Skeletal muscle cell (primary cell): Measurements from ENCODE around the gene EOGT.

Experiments
- DNase-seq: peaks from one replicate; pipeline ENCODE4 v3.0.0-alpha.2; 2010; ENCODE audit warnings: low read depth
- H3K4me3 ChIP-seq: 2 replicates; pipeline ENCODE4 v1.5.1; 2011; ENCODE audit warnings: low read depth, mild to moderate bottlenecking, control low read depth, low read length, moderate library complexity

Gene EOGT

GRCh38 chr3:69013253-69014021 lies at the start of gene EOGT:
Gene EOGT, minus strand, starts transcription at chr3:69013684. Its CDS starts 3,838 bp downstream, at chr3:69009846.
- peak; percentile 59 for DNase-seq
- H3K4me3 ChIP-seq, result peak within 1 kb of the TSS; percentile 65

GRCh38 chr3:69059688-69060087 lies 46.2 kb upstream of the EOGT start:
- no peak for DNase-seq
- H3K4me3 ChIP-seq, result no peak overlapping the region

- no peak overlapping the region for H3K4me3 ChIP-seq
- DNase-seq, result no peak
These were observed 45.4 kb upstream of the EOGT start for GRCh38 chr3:69058947-69059224.

- DNase-seq, result no peak
- no peak overlapping the region for H3K4me3 ChIP-seq
These were observed 44.9 kb upstream of the EOGT start for GRCh38 chr3:69058180-69058946.

- peak overlapping the region; percentile 87 for H3K4me3 ChIP-seq
- DNase-seq, result no peak
These were observed 39.0 kb upstream of the EOGT start for GRCh38 chr3:69052472-69052898.

GRCh38 chr3:69051756-69052471 lies 38.4 kb upstream of the EOGT start, which contains the start of gene TMF1:
Gene TMF1, minus strand, starts transcription at chr3:69052333. Its CDS starts 247 bp downstream, at chr3:69052086.
- peak within 1 kb of the TSS; percentile 87 for H3K4me3 ChIP-seq
- peak; percentile 97 for DNase-seq

GRCh38 chr3:69048990-69049389 lies 35.5 kb upstream of the EOGT start:
- no peak overlapping the region for H3K4me3 ChIP-seq
- no peak for DNase-seq

- no peak overlapping the region for H3K4me3 ChIP-seq
- DNase-seq, result no peak
These were observed 31.1 kb upstream of the EOGT start for GRCh38 chr3:69044608-69045007.

- peak; percentile 65 for DNase-seq
- no peak overlapping the region for H3K4me3 ChIP-seq
These were observed 20.0 kb upstream of the EOGT start for GRCh38 chr3:69033470-69033869.

GRCh38 chr3:69032737-69033136 lies 19.3 kb upstream of the EOGT start:
- H3K4me3 ChIP-seq, result no peak overlapping the region
- no peak for DNase-seq

- no peak for DNase-seq
- H3K4me3 ChIP-seq, result no peak overlapping the region
These were observed 18.7 kb upstream of the EOGT start for GRCh38 chr3:69032142-69032541.

- H3K4me3 ChIP-seq, result no peak overlapping the region
- DNase-seq, result no peak
These were observed 18.2 kb upstream of the EOGT start for GRCh38 chr3:69031635-69032034.

- DNase-seq, result no peak
- H3K4me3 ChIP-seq, result no peak overlapping the region
These were observed 7.4 kb upstream of the EOGT start for GRCh38 chr3:69020857-69021256.

GRCh38 chr3:69020424-69020823 lies 6.9 kb upstream of the EOGT start:
- DNase-seq, result no peak
- no peak overlapping the region for H3K4me3 ChIP-seq

- DNase-seq, result no peak
- no peak overlapping the region for H3K4me3 ChIP-seq
These were observed 3.4 kb upstream of the EOGT start for GRCh38 chr3:69016901-69017300.

GRCh38 chr3:69016102-69016501 lies 2.6 kb upstream of the EOGT start:
- DNase-seq, result no peak
- no peak overlapping the region for H3K4me3 ChIP-seq

- peak overlapping the region; percentile 65 for H3K4me3 ChIP-seq
- no peak for DNase-seq
These were observed 617 bp upstream of the EOGT start for GRCh38 chr3:69014022-69014580.

GRCh38 chr3:69012800-69013252 lies 658 bp downstream of the EOGT start:
- peak overlapping the region; percentile 65 for H3K4me3 ChIP-seq
- DNase-seq, result no peak

GRCh38 chr3:69012100-69012799 lies 1.2 kb downstream of the EOGT start:
- DNase-seq, result no peak

More at GRCh38 chr3:69012100-69012799, 1.2 kb downstream of the EOGT start:
- H3K4me3 ChIP-seq, result peak overlapping the region; percentile 65
